Rectal smooth muscle tissue (tissue), 1 donor: ENCODE measurements around the gene ATP6V0C.
A peak's percentile ranks its signal among the peaks of the same experiment; 100 is the strongest.

ENCODE experiments used
- H3K27ac ChIP-seq: one replicate; pipeline ENCODE4 v1.7.0; 2013; ENCODE audit warnings: low read depth, low read length, inconsistent platforms
- H3K27me3 ChIP-seq: one replicate; pipeline ENCODE4 v1.7.0; 2013; ENCODE audit warnings: low read length; ENCODE audit not compliant: control insufficient read depth, insufficient read depth
- H3K36me3 ChIP-seq: one replicate; pipeline ENCODE4 v1.7.0; 2013; ENCODE audit warnings: low read length; ENCODE audit not compliant: control insufficient read depth, insufficient read depth
- H3K4me1 ChIP-seq: one replicate; pipeline ENCODE4 v1.7.0; 2013; ENCODE audit warnings: low read length; ENCODE audit not compliant: control insufficient read depth, insufficient read depth
- H3K4me3 ChIP-seq: one replicate; pipeline ENCODE4 v1.7.0; 2013; ENCODE audit warnings: low read length
- H3K9ac ChIP-seq: one replicate; pipeline ENCODE4 v1.7.0; 2013; ENCODE audit warnings: low read length

ATP6V0C gene

DNA sequence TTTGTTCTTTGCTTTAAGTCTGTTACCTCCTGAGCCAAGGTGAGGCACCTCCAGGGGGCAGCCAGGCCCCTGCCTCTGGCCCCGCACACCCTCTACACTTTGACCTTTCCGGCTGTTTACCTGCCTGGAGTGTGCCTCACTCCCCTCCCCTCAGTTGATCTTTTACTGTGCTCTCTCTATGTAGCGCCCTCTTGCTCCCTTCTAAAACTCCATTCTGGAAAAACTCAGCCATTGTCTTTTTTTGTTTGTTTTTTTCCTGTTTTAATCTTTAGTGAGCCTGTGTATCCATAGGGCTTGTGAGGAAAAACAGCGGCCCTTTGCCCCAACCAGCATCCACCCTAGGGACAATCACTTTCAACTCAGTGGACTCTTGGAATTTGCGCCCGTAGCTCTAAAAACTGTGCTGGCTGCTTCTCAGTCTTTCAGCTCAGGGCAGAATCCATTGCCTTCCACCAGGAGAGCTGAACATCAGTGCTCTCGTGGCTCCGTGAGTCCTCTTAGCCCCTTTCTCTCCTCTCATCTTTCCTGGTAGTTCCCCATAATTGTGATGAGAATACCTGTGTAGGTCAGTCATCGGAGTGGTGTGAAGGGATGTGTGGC lies 10.7 kb downstream of the ATP6V0C start:
- Histone ChIP-seq H3K27ac (no peak overlapping the region), H3K4me1 (peaks cover 3% of the 10 kb centered on the region), H3K36me3 (peaks cover 18% of the 10 kb centered on the region), H3K9ac (no peak overlapping the region), H3K27me3 (no peaks in the 10 kb centered on the region), H3K4me3 (no peak overlapping the region)

DNA sequence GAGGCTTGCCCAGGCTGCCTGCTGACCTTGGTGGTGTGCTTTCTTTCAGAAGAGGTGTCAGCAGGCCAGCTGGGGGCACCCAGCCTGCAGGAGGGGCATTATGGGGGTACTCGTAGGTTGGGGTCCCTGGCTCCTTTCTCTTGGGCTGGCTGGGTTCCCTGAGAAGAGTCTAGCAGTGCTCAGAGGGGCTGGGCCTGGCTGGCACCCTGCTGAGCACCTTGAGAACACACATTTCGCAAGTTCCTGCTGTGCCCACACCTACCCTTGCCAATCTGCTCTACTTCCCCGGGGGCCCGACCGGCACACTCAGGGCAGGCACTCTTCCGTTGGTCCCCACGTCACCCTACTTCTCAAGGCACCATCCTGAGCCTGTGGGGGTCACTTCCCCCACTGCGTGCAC lies 12.4 kb downstream of the ATP6V0C start:
- Histone ChIP-seq H3K4me1 (peaks cover 2% of the 10 kb centered on the region), H3K27me3 (no peaks in the 10 kb centered on the region), H3K9ac (no peak overlapping the region), H3K4me3 (no peak overlapping the region), H3K36me3 (peaks cover 18% of the 10 kb centered on the region), H3K27ac (no peak overlapping the region)

DNA sequence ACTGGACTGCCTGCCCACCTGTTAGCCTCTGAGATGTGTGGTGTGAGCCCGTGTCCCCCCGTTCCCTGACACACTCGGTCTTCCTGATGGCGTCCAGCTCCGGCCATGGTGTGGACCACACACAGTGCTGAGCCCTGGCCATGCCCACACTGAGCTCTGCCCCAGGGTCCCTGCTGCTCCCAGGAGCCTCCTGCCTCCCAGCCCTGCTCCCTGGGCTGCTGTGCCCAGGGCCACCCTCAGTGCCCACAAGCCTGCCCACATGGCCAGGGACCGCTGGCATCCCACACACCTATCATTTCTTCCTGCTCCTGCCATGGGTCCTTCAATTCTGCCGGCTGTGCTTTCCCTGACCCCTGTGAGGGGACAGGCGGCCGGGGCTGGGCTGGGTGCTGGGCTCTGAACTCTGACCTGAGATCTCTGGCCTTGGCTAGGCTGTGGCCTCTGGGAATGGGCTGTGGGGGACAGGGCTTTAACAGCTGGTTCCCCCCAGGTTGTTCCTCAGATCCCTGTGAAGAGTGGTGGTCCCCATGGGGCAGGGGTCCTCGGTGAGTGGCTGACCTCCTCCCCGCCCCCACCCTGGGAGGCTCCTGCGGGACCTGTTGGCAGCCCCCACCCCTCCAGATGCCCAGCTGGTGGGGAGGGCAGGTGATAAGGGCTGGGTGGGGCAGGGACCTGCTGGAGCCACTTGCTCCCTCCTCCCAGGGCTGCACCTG lies 13.5 kb downstream of the ATP6V0C start:
- peaks cover 15% of the 10 kb centered on the region for H3K36me3 ChIP-seq
- H3K27ac ChIP-seq, result no peak overlapping the region
- H3K27me3 ChIP-seq, result no peaks in the 10 kb centered on the region
- no peak overlapping the region for H3K4me3 ChIP-seq
- H3K9ac ChIP-seq, result no peak overlapping the region
- H3K4me1 ChIP-seq, result peaks cover 3% of the 10 kb centered on the region

DNA sequence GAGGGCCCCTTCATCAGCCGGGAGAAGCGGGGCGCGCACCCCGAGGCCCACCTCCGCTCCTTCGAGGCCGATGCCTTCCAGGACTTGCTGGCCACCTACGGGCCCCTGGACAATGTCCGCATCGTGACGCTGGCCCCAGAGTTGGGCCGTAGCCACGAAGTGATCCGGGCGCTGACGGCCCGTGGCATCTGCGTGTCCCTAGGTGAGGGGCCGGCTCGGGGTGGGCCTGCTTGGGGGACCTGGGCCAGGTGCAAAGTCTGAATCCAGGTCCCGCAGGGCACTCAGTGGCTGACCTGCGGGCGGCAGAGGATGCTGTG lies 14.0 kb downstream of the ATP6V0C start:
- H3K4me3 ChIP-seq, result no peak overlapping the region
- H3K9ac ChIP-seq, result no peak overlapping the region
- no peaks in the 10 kb centered on the region for H3K27me3 ChIP-seq
- peaks cover 5% of the 10 kb centered on the region for H3K4me1 ChIP-seq
- H3K36me3 ChIP-seq, result peaks cover 15% of the 10 kb centered on the region
- no peak overlapping the region for H3K27ac ChIP-seq

GRCh38 chr16:2528161-2529060 lies 14.7 kb downstream of the ATP6V0C start:
- Histone ChIP-seq H3K9ac (no peak overlapping the region), H3K27me3 (no peaks in the 10 kb centered on the region), H3K27ac (no peak overlapping the region), H3K36me3 (peaks cover 15% of the 10 kb centered on the region), H3K4me1 (peaks cover 6% of the 10 kb centered on the region), H3K4me3 (no peak overlapping the region)

- no peak overlapping the region for H3K27ac ChIP-seq
- no peak overlapping the region for H3K9ac ChIP-seq
- H3K36me3 ChIP-seq, result peaks cover 15% of the 10 kb centered on the region
- peaks cover 6% of the 10 kb centered on the region for H3K4me1 ChIP-seq
- H3K27me3 ChIP-seq, result no peaks in the 10 kb centered on the region
- H3K4me3 ChIP-seq, result no peak overlapping the region
Measured at GRCh38 chr16:2529061-2529931, 15.5 kb downstream of the ATP6V0C start.

GRCh38 chr16:2529961-2530628 lies 16.3 kb downstream of the ATP6V0C start:
- H3K9ac ChIP-seq, result no peak overlapping the region
- H3K27ac ChIP-seq, result no peak overlapping the region
- no peaks in the 10 kb centered on the region for H3K27me3 ChIP-seq
- H3K4me3 ChIP-seq, result no peak overlapping the region
- H3K36me3 ChIP-seq, result peaks cover 12% of the 10 kb centered on the region
- H3K4me1 ChIP-seq, result peaks cover 6% of the 10 kb centered on the region

- Histone ChIP-seq H3K4me1 (peaks cover 6% of the 10 kb centered on the region), H3K4me3 (peak overlapping the region; percentile 69), H3K27me3 (no peaks in the 10 kb centered on the region), H3K9ac (peak overlapping the region; percentile 74), H3K27ac (peak overlapping the region; percentile 88), H3K36me3 (peaks cover 12% of the 10 kb centered on the region)
Measured at GRCh38 chr16:2530629-2531318, 17.0 kb downstream of the ATP6V0C start.

GRCh38 chr16:2531371-2531695 lies 17.6 kb downstream of the ATP6V0C start, which contains the start of gene CEMP1:
CEMP1 (minus strand) TSS chr16:2531408; CDS start chr16:2531073, 335 bp downstream.
- Histone ChIP-seq H3K9ac (peak within 1 kb of the TSS; percentile 86), H3K27ac (peak within 1 kb of the TSS; percentile 88), H3K27me3 (no peaks in the 10 kb centered on the region), H3K4me1 (peaks cover 6% of the 10 kb centered on the region), H3K36me3 (peaks cover 7% of the 10 kb centered on the region), H3K4me3 (peak within 1 kb of the TSS; percentile 87)

- Histone ChIP-seq H3K9ac (peak overlapping the region; percentile 86), H3K27me3 (no peaks in the 10 kb centered on the region), H3K4me3 (peak overlapping the region; percentile 87), H3K36me3 (peaks cover 7% of the 10 kb centered on the region), H3K27ac (peak overlapping the region; percentile 88), H3K4me1 (peaks cover 6% of the 10 kb centered on the region)
Measured at GRCh38 chr16:2531696-2532493, 18.1 kb downstream of the ATP6V0C start.
